Activated T-helper 1 cell treated with anti-CD3 and anti-CD28 coated beads, Interleukin-12 subunit alpha, Interleukin-12 subunit beta, Interleukin-2, Interleukin-4 antibody, amounts not matched to agents 30 ng/mL and 10 ng/mL and 1 ng/mL, durations not matched to agents 14 hours and 24 hours and 36 hours (primary cell): ENCODE results near the gene SLC7A14. TPM values are rescaled to one million over a fixed set of nuclear protein-coding genes. Genes with fewer than 3 reads are reported as not detected.
A peak's percentile ranks its signal among the peaks of the same experiment; 100 is the strongest.

Source experiments
- DNase-seq: peaks from one replicate; pipeline ENCODE4 v3.0.0; 2021; ENCODE audit warnings: low spot score
- H3K27ac Mint-ChIP-seq: one replicate; pipeline ENCODE4 v1.8.0; 2021; ENCODE audit warnings: mild to moderate bottlenecking, mixed read lengths
- H3K27me3 Mint-ChIP-seq: one replicate; pipeline ENCODE4 v1.8.0; 2022; ENCODE audit warnings: mild to moderate bottlenecking, moderate library complexity, mixed read lengths; ENCODE audit not compliant: insufficient read depth
- H3K36me3 Mint-ChIP-seq: one replicate; pipeline ENCODE4 v1.8.0; 2021; ENCODE audit warnings: low read depth, mixed read lengths
- H3K4me1 Mint-ChIP-seq: one replicate; pipeline ENCODE4 v1.8.0; 2021; ENCODE audit warnings: low read depth, mixed read lengths
- H3K4me3 Mint-ChIP-seq: one replicate; pipeline ENCODE4 v1.8.0; 2021; ENCODE audit warnings: mild to moderate bottlenecking, moderate library complexity, mixed read lengths
- H3K9me3 Mint-ChIP-seq: one replicate; pipeline ENCODE4 v1.8.0; 2021; ENCODE audit warnings: mixed read lengths
- intact Hi-C: fragments of 100-400 bp; cut with micrococcal nuclease; formaldehyde crosslinking; loops from one replicate; pipeline ENCODE4 v1.15.1; 2024
- total RNA-seq: library from RNA; stranded (reverse); gene quantifications from 2 replicates; pipeline ENCODE4 v1.2.3, GENCODE V29; 2022

The SLC7A14 gene
- total RNA-seq, 1 donor from 2014 or later: not detected

GRCh38 chr3:170608475-170608874 lies 22.6 kb upstream of the SLC7A14 start:
- Mint-ChIP-seq H3K27me3 (peaks cover 7% of the 10 kb centered on the region), H3K27ac (no peak overlapping the region), H3K9me3 (no peaks in the 10 kb centered on the region), H3K4me1 (no peaks in the 10 kb centered on the region), H3K36me3 (no peaks in the 10 kb centered on the region), H3K4me3 (no peak overlapping the region)
- DNase-seq: no peak
- intact Hi-C loops: no loop called here

- H3K27me3 Mint-ChIP-seq: peaks cover 7% of the 10 kb centered on the region
- no peaks in the 10 kb centered on the region for H3K9me3 Mint-ChIP-seq
- H3K4me1 Mint-ChIP-seq: no peaks in the 10 kb centered on the region
- no peak overlapping the region for H3K27ac Mint-ChIP-seq
- H3K36me3 Mint-ChIP-seq: no peaks in the 10 kb centered on the region
- no peak for DNase-seq
- intact Hi-C loops: no loop called here
- no peak overlapping the region for H3K4me3 Mint-ChIP-seq
Observed at GRCh38 chr3:170606675-170607074, 20.8 kb upstream of the SLC7A14 start.

GRCh38 chr3:170605490-170605889 lies 19.6 kb upstream of the SLC7A14 start:
- H3K4me1 Mint-ChIP-seq: no peaks in the 10 kb centered on the region
- intact Hi-C loops: no loop called here
- no peak overlapping the region for H3K27ac Mint-ChIP-seq
- no peak overlapping the region for H3K4me3 Mint-ChIP-seq
- no peak for DNase-seq
- H3K36me3 Mint-ChIP-seq: no peaks in the 10 kb centered on the region
- H3K9me3 Mint-ChIP-seq: no peaks in the 10 kb centered on the region
- peaks cover 7% of the 10 kb centered on the region for H3K27me3 Mint-ChIP-seq

- no peaks in the 10 kb centered on the region for H3K4me1 Mint-ChIP-seq
- H3K36me3 Mint-ChIP-seq: no peaks in the 10 kb centered on the region
- peaks cover 7% of the 10 kb centered on the region for H3K27me3 Mint-ChIP-seq
- H3K4me3 Mint-ChIP-seq: no peak overlapping the region
- H3K27ac Mint-ChIP-seq: no peak overlapping the region
- no peaks in the 10 kb centered on the region for H3K9me3 Mint-ChIP-seq
- no peak for DNase-seq
- intact Hi-C loops: no loop called here
Observed at GRCh38 chr3:170603770-170604510, 18.1 kb upstream of the SLC7A14 start.

GRCh38 chr3:170602556-170602955 lies 16.7 kb upstream of the SLC7A14 start:
- intact Hi-C loops: no loop called here
- Mint-ChIP-seq H3K9me3 (no peaks in the 10 kb centered on the region), H3K4me1 (no peaks in the 10 kb centered on the region), H3K36me3 (no peaks in the 10 kb centered on the region), H3K4me3 (no peak overlapping the region), H3K27me3 (peaks cover 7% of the 10 kb centered on the region), H3K27ac (no peak overlapping the region)
- DNase-seq: no peak

GRCh38 chr3:170600005-170600624 lies 14.2 kb upstream of the SLC7A14 start:
- DNase-seq: no peak
- Mint-ChIP-seq H3K4me1 (no peaks in the 10 kb centered on the region), H3K4me3 (no peak overlapping the region), H3K36me3 (no peaks in the 10 kb centered on the region), H3K9me3 (no peaks in the 10 kb centered on the region), H3K27me3 (peaks cover 7% of the 10 kb centered on the region), H3K27ac (no peak overlapping the region)
- intact Hi-C loops: no loop called here

GRCh38 chr3:170599091-170599490 lies 13.2 kb upstream of the SLC7A14 start:
- H3K4me1 Mint-ChIP-seq: no peaks in the 10 kb centered on the region
- intact Hi-C loops: no loop called here
- no peak for DNase-seq

GRCh38 chr3:170598091-170598502 lies 12.2 kb upstream of the SLC7A14 start:
- no peaks in the 10 kb centered on the region for H3K4me1 Mint-ChIP-seq
- H3K4me3 Mint-ChIP-seq: no peak overlapping the region

More at GRCh38 chr3:170599091-170599490, 13.2 kb upstream of the SLC7A14 start:
- H3K9me3 Mint-ChIP-seq: no peaks in the 10 kb centered on the region
- H3K4me3 Mint-ChIP-seq: no peak overlapping the region
- H3K36me3 Mint-ChIP-seq: no peaks in the 10 kb centered on the region
- H3K27me3 Mint-ChIP-seq: peaks cover 4% of the 10 kb centered on the region
- no peak overlapping the region for H3K27ac Mint-ChIP-seq

GRCh38 chr3:170594528-170594927 lies 8.7 kb upstream of the SLC7A14 start:
- intact Hi-C loops: no loop called here
- H3K9me3 Mint-ChIP-seq: no peaks in the 10 kb centered on the region
- H3K4me1 Mint-ChIP-seq: no peaks in the 10 kb centered on the region
- peaks cover 2% of the 10 kb centered on the region for H3K27me3 Mint-ChIP-seq
- DNase-seq: no peak
- H3K27ac Mint-ChIP-seq: no peak overlapping the region
- no peak overlapping the region for H3K4me3 Mint-ChIP-seq
- H3K36me3 Mint-ChIP-seq: no peaks in the 10 kb centered on the region

More at GRCh38 chr3:170598091-170598502, 12.2 kb upstream of the SLC7A14 start:
- no peak for DNase-seq
- no peaks in the 10 kb centered on the region for H3K27me3 Mint-ChIP-seq
- intact Hi-C loops: no loop called here
- H3K9me3 Mint-ChIP-seq: no peaks in the 10 kb centered on the region
- no peak overlapping the region for H3K27ac Mint-ChIP-seq
- H3K36me3 Mint-ChIP-seq: no peaks in the 10 kb centered on the region

- DNase-seq: no peak
- intact Hi-C loops: no loop called here
- H3K36me3 Mint-ChIP-seq: no peaks in the 10 kb centered on the region
- peaks cover 6% of the 10 kb centered on the region for H3K27me3 Mint-ChIP-seq
- H3K27ac Mint-ChIP-seq: no peak overlapping the region
- no peaks in the 10 kb centered on the region for H3K4me1 Mint-ChIP-seq
- no peak overlapping the region for H3K4me3 Mint-ChIP-seq
- no peaks in the 10 kb centered on the region for H3K9me3 Mint-ChIP-seq
Observed at GRCh38 chr3:170593634-170594033, 7.8 kb upstream of the SLC7A14 start.

- Mint-ChIP-seq H3K4me1 (no peaks in the 10 kb centered on the region), H3K27me3 (peaks cover 31% of the 10 kb centered on the region), H3K9me3 (peaks cover 5% of the 10 kb centered on the region), H3K4me3 (no peak overlapping the region), H3K36me3 (no peaks in the 10 kb centered on the region), H3K27ac (no peak overlapping the region)
- DNase-seq: no peak
- intact Hi-C loops: no loop called here
Observed at GRCh38 chr3:170589113-170589512, 3.2 kb upstream of the SLC7A14 start.

GRCh38 chr3:170585008-170585936 lies 603 bp downstream of the SLC7A14 start:
- intact Hi-C loops: no loop called here
- H3K27me3 Mint-ChIP-seq: peaks cover 40% of the 10 kb centered on the region
- DNase-seq: no peak
- no peaks in the 10 kb centered on the region for H3K36me3 Mint-ChIP-seq
- H3K27ac Mint-ChIP-seq: no peak overlapping the region
- no peak overlapping the region for H3K4me3 Mint-ChIP-seq
- peaks cover 9% of the 10 kb centered on the region for H3K9me3 Mint-ChIP-seq
- no peaks in the 10 kb centered on the region for H3K4me1 Mint-ChIP-seq

- H3K4me1 Mint-ChIP-seq: no peaks in the 10 kb centered on the region
- intact Hi-C loops: loop anchor here (5.0 kb wide), 2 partner anchors 167 to 1437 kb away; partner anchors contain the start of gene CLDN11
Observed at GRCh38 chr3:170584585-170585007, 1.3 kb downstream of the SLC7A14 start.

More at GRCh38 chr3:170584585-170585007, 1.3 kb downstream of the SLC7A14 start:
- H3K27me3 Mint-ChIP-seq: peaks cover 38% of the 10 kb centered on the region
- no peaks in the 10 kb centered on the region for H3K36me3 Mint-ChIP-seq
- no peak overlapping the region for H3K4me3 Mint-ChIP-seq
- H3K9me3 Mint-ChIP-seq: peaks cover 9% of the 10 kb centered on the region
- no peak overlapping the region for H3K27ac Mint-ChIP-seq
- peak; percentile 11 for DNase-seq
